ENCODE results near the gene UROC1. TPM values are rescaled to one million over a fixed set of nuclear protein-coding genes. Genes with fewer than 3 reads are reported as not detected.
A peak's percentile ranks its signal among the peaks of the same experiment; 100 is the strongest.

UROC1 gene
- total and polyA plus RNA-seq, 4 donors: 0.01 to 0.21 (median 0.08) TPM

- Histone ChIP-seq H3K9ac (ENCODE audit: insufficient read depth in 1 of 2, low read length in 2 of 2) (no peak overlapping the region), H3K9me3 (ENCODE audit: control insufficient read depth in 4 of 4, insufficient read depth in 3 of 4, low read length in 3 of 4) (no peaks in the 10 kb centered on the region), H3K27ac (ENCODE audit: low read depth in 1 of 2, low read length in 1 of 2) (no peak overlapping the region), H3K36me3 (ENCODE audit: control insufficient read depth in 4 of 4, insufficient read depth in 4 of 4, low read length in 4 of 4) (peaks cover 2 to 39% (median 22%) of the 10 kb centered on the region in 4 donors), H3K4me3 (no peak overlapping the region), H3K4me1 (ENCODE audit: control insufficient read depth in 5 of 5, insufficient read depth in 5 of 5, low read length in 5 of 5) (peaks cover 0 to 12% (median 4%) of the 10 kb centered on the region in 5 donors), H3K27me3 (ENCODE audit: control insufficient read depth in 3 of 3, insufficient read depth in 3 of 3, low read length in 2 of 3) (no peaks in the 10 kb centered on the region)
- DNase-seq: no peak
- no peak for ATAC-seq (ENCODE audit: insufficient read depth, low FRiP score)
- WGBS, 2 donors: 93 to 94% methylated on average over 8 of the region's 8 CpGs
- TF ChIP-seq CTCF (IDR thresholded peaks at IDR 0.05; ENCODE audit: control extremely low read depth, extremely low read depth): no peak
These were observed 68.7 kb downstream of the UROC1 start for GRCh38 chr3:126448893-126449180.

GRCh38 chr3:126448136-126448892 lies 69.3 kb downstream of the UROC1 start:
- DNase-seq (no peak), ATAC-seq (ENCODE audit: insufficient read depth, low FRiP score) (no peak)
- Histone ChIP-seq H3K4me1 (ENCODE audit: control insufficient read depth in 5 of 5, insufficient read depth in 5 of 5, low read length in 5 of 5) (peaks cover 0 to 12% (median 4%) of the 10 kb centered on the region in 5 donors), H3K9me3 (ENCODE audit: control insufficient read depth in 4 of 4, insufficient read depth in 3 of 4, low read length in 3 of 4) (no peaks in the 10 kb centered on the region), H3K4me3 (no peak overlapping the region), H3K9ac (ENCODE audit: insufficient read depth in 1 of 2, low read length in 2 of 2) (no peak overlapping the region), H3K27ac (ENCODE audit: low read depth in 1 of 2, low read length in 1 of 2) (no peak overlapping the region), H3K27me3 (ENCODE audit: control insufficient read depth in 3 of 3, insufficient read depth in 3 of 3, low read length in 2 of 3) (no peaks in the 10 kb centered on the region), H3K36me3 (ENCODE audit: control insufficient read depth in 4 of 4, insufficient read depth in 4 of 4, low read length in 4 of 4) (peaks cover 2 to 39% (median 21%) of the 10 kb centered on the region in 4 donors)
- WGBS, 2 donors: 95 to 97% methylated on average over 17 of the region's 17 CpGs
- TF ChIP-seq CTCF (IDR thresholded peaks at IDR 0.05; ENCODE audit: control extremely low read depth, extremely low read depth): no peak

GRCh38 chr3:126447456-126448106 lies 70.0 kb downstream of the UROC1 start:
- Histone ChIP-seq H3K27me3 (ENCODE audit: control insufficient read depth in 3 of 3, insufficient read depth in 3 of 3, low read length in 2 of 3) (no peaks in the 10 kb centered on the region), H3K27ac (ENCODE audit: low read depth in 1 of 2, low read length in 1 of 2) (no peak overlapping the region), H3K36me3 (ENCODE audit: control insufficient read depth in 4 of 4, insufficient read depth in 4 of 4, low read length in 4 of 4) (peaks cover 2 to 37% (median 18%) of the 10 kb centered on the region in 4 donors), H3K4me3 (no peak overlapping the region), H3K9me3 (ENCODE audit: control insufficient read depth in 4 of 4, insufficient read depth in 3 of 4, low read length in 3 of 4) (no peaks in the 10 kb centered on the region), H3K4me1 (ENCODE audit: control insufficient read depth in 5 of 5, insufficient read depth in 5 of 5, low read length in 5 of 5) (peaks cover 0 to 12% (median 4%) of the 10 kb centered on the region in 5 donors), H3K9ac (ENCODE audit: insufficient read depth in 1 of 2, low read length in 2 of 2) (no peak overlapping the region)
- DNase-seq: peak in 2 of 3 donors; percentile 50 to 53
- ATAC-seq (ENCODE audit: insufficient read depth, low FRiP score): no peak
- TF ChIP-seq CTCF (IDR thresholded peaks at IDR 0.05; ENCODE audit: control extremely low read depth, extremely low read depth): no peak
- WGBS, 2 donors: 85 to 87% methylated on average over 12 of the region's 12 CpGs
